Ovary (tissue), 3 donors: ENCODE data around the gene GUCA2B.

Experiments
- POLR2A ChIP-seq: fragments of 450-650 bp; IDR thresholded peaks from one replicate; pipeline ENCODE4 v1.6.1; 2017; ENCODE audit warnings: antibody characterized with exemption, mild to moderate bottlenecking, moderate library complexity
- TF ChIP-seq, protein P1 (sequence below), 3 donors: fragments of 450-650 bp in 2 of 3; fragments of 200-600 bp in 1 of 3; IDR thresholded peaks; one replicate each; pipeline versions ENCODE4 v1.5.1 to v1.8.0; 2016 to 2022; ENCODE audit warnings: antibody characterized with exemption in 3 of 3, mild to moderate bottlenecking in 1 of 3
- donor health status: DM: no; HTN: no; CAD: no.

DNA sequence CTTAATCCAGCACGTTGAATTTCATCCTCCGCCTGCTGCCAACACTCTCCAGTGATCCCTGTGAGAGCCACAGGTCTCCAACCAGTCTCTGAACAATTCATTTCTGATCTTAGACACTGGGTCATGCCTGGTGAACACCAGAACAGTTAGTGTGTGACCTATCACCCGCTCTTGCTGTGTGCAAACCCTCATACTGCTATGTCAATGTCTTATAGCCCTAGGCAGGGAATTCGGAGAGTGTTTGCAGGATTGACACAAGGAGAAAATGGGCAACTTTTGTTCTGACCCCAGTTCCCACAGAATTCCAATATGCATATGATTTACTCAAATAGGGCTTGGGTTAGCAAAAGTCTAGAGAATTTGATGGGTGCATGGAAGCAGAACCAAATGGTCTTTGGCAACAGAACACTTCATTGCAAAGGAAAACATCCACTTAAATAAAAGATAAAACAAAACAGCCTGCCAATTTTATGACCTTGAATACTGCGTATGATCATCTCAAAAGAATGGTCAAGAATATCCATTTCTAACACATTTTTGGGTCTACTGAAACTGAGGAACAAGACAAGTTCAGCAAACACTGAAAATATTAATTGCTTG is 23.0 kb upstream of the GUCA2B start:
- TF ChIP-seq POLR2A: no peak
- TF ChIP-seq, protein P1, sequence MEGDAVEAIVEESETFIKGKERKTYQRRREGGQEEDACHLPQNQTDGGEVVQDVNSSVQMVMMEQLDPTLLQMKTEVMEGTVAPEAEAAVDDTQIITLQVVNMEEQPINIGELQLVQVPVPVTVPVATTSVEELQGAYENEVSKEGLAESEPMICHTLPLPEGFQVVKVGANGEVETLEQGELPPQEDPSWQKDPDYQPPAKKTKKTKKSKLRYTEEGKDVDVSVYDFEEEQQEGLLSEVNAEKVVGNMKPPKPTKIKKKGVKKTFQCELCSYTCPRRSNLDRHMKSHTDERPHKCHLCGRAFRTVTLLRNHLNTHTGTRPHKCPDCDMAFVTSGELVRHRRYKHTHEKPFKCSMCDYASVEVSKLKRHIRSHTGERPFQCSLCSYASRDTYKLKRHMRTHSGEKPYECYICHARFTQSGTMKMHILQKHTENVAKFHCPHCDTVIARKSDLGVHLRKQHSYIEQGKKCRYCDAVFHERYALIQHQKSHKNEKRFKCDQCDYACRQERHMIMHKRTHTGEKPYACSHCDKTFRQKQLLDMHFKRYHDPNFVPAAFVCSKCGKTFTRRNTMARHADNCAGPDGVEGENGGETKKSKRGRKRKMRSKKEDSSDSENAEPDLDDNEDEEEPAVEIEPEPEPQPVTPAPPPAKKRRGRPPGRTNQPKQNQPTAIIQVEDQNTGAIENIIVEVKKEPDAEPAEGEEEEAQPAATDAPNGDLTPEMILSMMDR (IDR thresholded peaks at IDR 0.05): no peak
